Nucleus accumbens (tissue), 56 donors: Measurements from ENCODE around the gene ARHGAP28.

Experiments
- DNase-seq, 56 donors: peaks; one replicate each; lab custom pipeline; 2025; lab: John Stamatoyannopoulos, UW

ARHGAP28 gene

GRCh38 chr18:6759579-6759978 lies 30.1 kb downstream of the ARHGAP28 start:
- DNase-seq: no peak

GRCh38 chr18:6763524-6763923 lies 34.0 kb downstream of the ARHGAP28 start:
- DNase-seq: no peak

GRCh38 chr18:6764382-6764781 lies 34.9 kb downstream of the ARHGAP28 start:
- DNase-seq: no peak

- no peak for DNase-seq
Measured at GRCh38 chr18:6773777-6774176, 44.3 kb downstream of the ARHGAP28 start.

GRCh38 chr18:6775237-6775636 lies 45.7 kb downstream of the ARHGAP28 start:
- no peak for DNase-seq

GRCh38 chr18:6775702-6776101 lies 46.2 kb downstream of the ARHGAP28 start:
- DNase-seq: no peak

- DNase-seq: no peak
Measured at GRCh38 chr18:6776188-6776587, 46.7 kb downstream of the ARHGAP28 start.

GRCh38 chr18:6777509-6777908 lies 48.0 kb downstream of the ARHGAP28 start:
- DNase-seq: no peak

- DNase-seq: no peak
Measured at GRCh38 chr18:6778459-6779247, 49.1 kb downstream of the ARHGAP28 start.

GRCh38 chr18:6781142-6781714 lies 51.7 kb downstream of the ARHGAP28 start:
- peak in 1 of 56 donors; percentile 1 for DNase-seq

GRCh38 chr18:6781796-6782195 lies 52.3 kb downstream of the ARHGAP28 start:
- DNase-seq: no peak

GRCh38 chr18:6782861-6783260 lies 53.3 kb downstream of the ARHGAP28 start:
- no peak for DNase-seq

- no peak for DNase-seq
Measured at GRCh38 chr18:6784046-6784445, 54.5 kb downstream of the ARHGAP28 start.

GRCh38 chr18:6785001-6785400 lies 55.5 kb downstream of the ARHGAP28 start:
- no peak for DNase-seq

GRCh38 chr18:6785411-6785810 lies 55.9 kb downstream of the ARHGAP28 start:
- no peak for DNase-seq

GRCh38 chr18:6792391-6792790 lies 62.9 kb downstream of the ARHGAP28 start:
- no peak for DNase-seq

GRCh38 chr18:6793455-6793854 lies 63.9 kb downstream of the ARHGAP28 start:
- DNase-seq: no peak

GRCh38 chr18:6793986-6794385 lies 64.5 kb downstream of the ARHGAP28 start:
- DNase-seq: no peak

- no peak for DNase-seq
Measured at GRCh38 chr18:6795307-6795706, 65.8 kb downstream of the ARHGAP28 start.

- DNase-seq: no peak
Measured at GRCh38 chr18:6796511-6796910, 67.0 kb downstream of the ARHGAP28 start.

- no peak for DNase-seq
Measured at GRCh38 chr18:6797171-6797570, 67.7 kb downstream of the ARHGAP28 start.

- no peak for DNase-seq
Measured at GRCh38 chr18:6798896-6799295, 69.4 kb downstream of the ARHGAP28 start.
